ENCODE data around the gene FSTL5. TPM values are rescaled to one million over a fixed set of nuclear protein-coding genes. Genes with fewer than 3 reads are reported as not detected.

FSTL5 gene
- total RNA-seq, 4 donors from 2014 or later: not detected

GRCh38 chr4:162151386-162151785 lies 12.4 kb downstream of the FSTL5 start:
- TF ChIP-seq CTCF (IDR thresholded peaks at IDR 0.05) (no peak), POLR2A (IDR thresholded peaks at IDR 0.05) (no peak)
- intact Hi-C loops (cut with DNase I): no loop called here

GRCh38 chr4:162149644-162150043 lies 14.2 kb downstream of the FSTL5 start:
- Histone ChIP-seq H3K4me1 (no peaks in the 10 kb centered on the region), H3K4me3 (no peak overlapping the region), H3K27ac (no peak overlapping the region), H3K9me3 (no peaks in the 10 kb centered on the region), H3K27me3 (no peaks in the 10 kb centered on the region), H3K36me3 (no peaks in the 10 kb centered on the region)
- intact Hi-C loops (cut with DNase I): no loop called here
- DNase-seq: no peak
- 52 to 62% methylated on average over 2 of the region's 2 CpGs for WGBS, 2 donors
- no peak for TF ChIP-seq POLR2A (IDR thresholded peaks at IDR 0.05)
- no peak for TF ChIP-seq CTCF (IDR thresholded peaks at IDR 0.05)

More at GRCh38 chr4:162151386-162151785, 12.4 kb downstream of the FSTL5 start:
- H3K36me3 ChIP-seq: no peaks in the 10 kb centered on the region
- no peaks in the 10 kb centered on the region for H3K9me3 ChIP-seq
- H3K27me3 ChIP-seq: no peaks in the 10 kb centered on the region
- no peak overlapping the region for H3K4me3 ChIP-seq
- DNase-seq: no peak
- H3K4me1 ChIP-seq: no peaks in the 10 kb centered on the region
- no peak overlapping the region for H3K27ac ChIP-seq

DNA sequence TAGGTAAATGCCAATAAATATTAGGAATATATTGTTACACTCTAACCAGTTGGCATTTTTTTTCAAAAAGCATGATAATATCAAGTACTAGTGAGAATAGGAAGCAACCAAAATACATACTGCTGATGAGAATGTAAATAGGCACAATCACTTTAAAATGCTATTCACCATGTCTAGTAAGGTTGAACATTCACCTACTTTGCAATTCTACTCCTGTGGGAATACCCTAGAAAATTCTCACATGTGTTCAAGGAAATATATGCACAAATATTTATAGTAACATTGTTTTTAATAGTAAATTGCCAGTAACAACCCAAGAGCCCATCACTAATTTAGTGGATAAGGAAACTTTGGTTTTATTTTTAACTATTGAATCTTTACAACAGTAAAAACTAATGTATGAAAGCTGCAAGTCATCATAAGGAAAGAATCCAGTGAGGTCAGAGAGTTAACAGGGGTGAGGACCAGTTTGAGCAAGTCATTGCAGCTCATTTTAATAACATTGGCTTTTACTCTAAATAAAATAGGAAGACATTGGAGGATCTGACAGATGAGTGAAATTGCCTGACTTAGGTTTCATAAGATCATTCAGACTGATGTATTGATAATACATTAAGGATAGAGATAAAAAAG lies 23.6 kb downstream of the FSTL5 start:
- H3K4me3 ChIP-seq: no peak overlapping the region
- H3K27ac ChIP-seq: no peak overlapping the region
- no peaks in the 10 kb centered on the region for H3K4me1 ChIP-seq
- DNase-seq: no peak
- intact Hi-C loops (cut with DNase I): no loop called here
- H3K36me3 ChIP-seq: no peaks in the 10 kb centered on the region
- H3K9me3 ChIP-seq: no peaks in the 10 kb centered on the region
- TF ChIP-seq CTCF (IDR thresholded peaks at IDR 0.05): no peak
- TF ChIP-seq POLR2A (IDR thresholded peaks at IDR 0.05): no peak
- H3K27me3 ChIP-seq: no peaks in the 10 kb centered on the region

- no peaks in the 10 kb centered on the region for H3K9me3 ChIP-seq
- DNase-seq: no peak
- H3K27me3 ChIP-seq: no peaks in the 10 kb centered on the region
Observed at GRCh38 chr4:162139412-162139811, 24.4 kb downstream of the FSTL5 start.

DNA sequence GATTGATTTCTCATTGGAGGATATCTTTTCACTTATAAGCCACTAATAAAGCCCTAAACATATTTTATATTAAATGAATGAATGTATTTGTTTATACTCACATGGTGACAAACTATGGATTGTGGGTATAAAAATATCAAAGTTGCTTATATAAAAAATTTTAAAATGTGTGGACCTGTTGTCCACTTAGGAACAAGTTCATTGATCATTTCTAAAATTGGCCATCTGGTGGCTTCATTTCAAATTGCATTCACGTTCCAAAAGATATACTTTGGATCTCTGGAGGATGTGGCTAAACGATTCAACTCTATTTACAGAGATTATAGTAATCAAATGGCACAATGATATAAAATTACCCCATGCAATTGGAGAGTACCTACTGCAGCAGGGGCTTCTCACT lies 32.5 kb downstream of the FSTL5 start:
- no peak for DNase-seq
- 30 to 32% methylated on average over 2 of the region's 2 CpGs for WGBS, 2 donors
- Histone ChIP-seq H3K27me3 (no peaks in the 10 kb centered on the region), H3K27ac (no peak overlapping the region), H3K4me1 (no peaks in the 10 kb centered on the region), H3K9me3 (no peaks in the 10 kb centered on the region), H3K36me3 (no peaks in the 10 kb centered on the region), H3K4me3 (no peak overlapping the region)
- TF ChIP-seq CTCF (IDR thresholded peaks at IDR 0.05): no peak
- intact Hi-C loops (cut with DNase I): no loop called here

More at GRCh38 chr4:162139412-162139811, 24.4 kb downstream of the FSTL5 start:
- 50 to 56% methylated on average over 2 of the region's 2 CpGs for WGBS, 2 donors
- Histone ChIP-seq H3K36me3 (no peaks in the 10 kb centered on the region), H3K27ac (no peak overlapping the region), H3K4me3 (no peak overlapping the region), H3K4me1 (no peaks in the 10 kb centered on the region)
- no peak for TF ChIP-seq CTCF (IDR thresholded peaks at IDR 0.05)
- no peak for TF ChIP-seq POLR2A (IDR thresholded peaks at IDR 0.05)
- intact Hi-C loops (cut with DNase I): no loop called here

Measured in esophagus squamous epithelium (tissue), 5 donors.